HEK293 (cell line): Measurements from ENCODE around the gene C17orf67.

ENCODE experiments used
- CTCF ChIA-PET: fragments of 350-600 bp; formaldehyde crosslinking; extraction: SDS; loops from one replicate; lab custom pipeline; 2021; ENCODE audit warnings: antibody characterized with exemption; lab: Yijun Ruan, JAX
- POLR2A ChIA-PET: fragments of 300-600 bp; formaldehyde crosslinking; extraction: SDS; loops from one replicate; lab custom pipeline; 2020; ENCODE audit warnings: antibody characterized with exemption, inconsistent platforms; lab: Yijun Ruan, JAX
- H3K27ac ChIP-seq: fragments of 200-500 bp; sonication (Bioruptor generic); 2 replicates; pipeline ENCODE4 v1.5.1; 2014; ENCODE audit warnings: low read depth, low read length, control low read depth, inconsistent platforms; ENCODE audit errors: extremely low read depth
- H3K36me3 ChIP-seq, 2 experiments: fragments of 200-500 bp in 1 of 2; sonication (Bioruptor generic) in 1 of 2; 1 replicate in 1 of 2; 2 replicates in 1 of 2; pipeline ENCODE4 v1.5.1; 2014 to 2017; ENCODE audit warnings: inconsistent platforms in 2 of 2, low read length in 2 of 2; ENCODE audit not compliant: control insufficient read depth in 2 of 2, insufficient read depth in 1 of 2
- H3K4me1 ChIP-seq: fragments of 200-500 bp; sonication (Bioruptor generic); 2 replicates; pipeline ENCODE4 v1.5.1; 2014; ENCODE audit warnings: mild to moderate bottlenecking, low read length, inconsistent platforms; ENCODE audit not compliant: control insufficient read depth, insufficient read depth
- H3K4me3 ChIP-seq: 2 replicates; pipeline ENCODE4 v1.5.1; 2011; ENCODE audit warnings: low read depth, mild to moderate bottlenecking, control low read depth, low read length, moderate library complexity
- H3K9me3 ChIP-seq: fragments of 200-500 bp; sonication (Bioruptor generic); 2 replicates; pipeline ENCODE4 v1.5.1; 2014; ENCODE audit warnings: low read depth, low read length, inconsistent platforms; ENCODE audit not compliant: control insufficient read depth, insufficient read depth
- HOXC10 ChIP-seq: sonication (generic); formaldehyde crosslinking; IDR thresholded peaks from 2 replicates; pipeline ENCODE4 v1.8.1; 2023; ENCODE audit warnings: mild to moderate bottlenecking, missing genetic modification reagents
- OSR2 ChIP-seq: fragments of 450-650 bp; formaldehyde crosslinking; IDR thresholded peaks from 2 replicates; pipeline ENCODE4 v1.5.1; 2016; ENCODE audit warnings: missing biosample characterization, missing genetic modification characterization
- WT1 ChIP-seq: fragments of 450-650 bp; formaldehyde crosslinking; IDR thresholded peaks from 2 replicates; pipeline ENCODE4 v1.5.1; 2016; ENCODE audit warnings: missing biosample characterization, missing genetic modification characterization
- YY1 ChIP-seq: fragments of 450-650 bp; formaldehyde crosslinking; IDR thresholded peaks from 2 replicates; pipeline ENCODE4 v1.5.1; 2018; ENCODE audit warnings: missing biosample characterization, missing genetic modification characterization
- ZBTB11 ChIP-seq: fragments of 450-650 bp; formaldehyde crosslinking; conservative IDR thresholded peaks from 2 replicates; pipeline ENCODE4 v1.5.1; 2016; ENCODE audit warnings: low read depth, missing biosample characterization, missing genetic modification characterization
- ZBTB26 ChIP-seq: fragments of 450-650 bp; formaldehyde crosslinking; optimal IDR thresholded peaks from 2 replicates; pipeline ENCODE3; 2016; ENCODE audit warnings: missing biosample characterization, mild to moderate bottlenecking, missing genetic modification characterization
- ZBTB7A ChIP-seq: fragments of 450-650 bp; formaldehyde crosslinking; IDR thresholded peaks from 2 replicates; pipeline ENCODE4 v1.5.1; 2016; ENCODE audit warnings: low read depth, missing biosample characterization, missing genetic modification characterization
- ZEB2 ChIP-seq: fragments of 450-650 bp; formaldehyde crosslinking; IDR thresholded peaks from 2 replicates; pipeline ENCODE4 v1.5.1; 2016; ENCODE audit warnings: missing biosample characterization, missing genetic modification characterization
- ZFP37 ChIP-seq: fragments of 450-650 bp; formaldehyde crosslinking; IDR thresholded peaks from 2 replicates; pipeline ENCODE4 v1.5.1; 2016; ENCODE audit warnings: missing biosample characterization, missing genetic modification characterization
- ZNF121 ChIP-seq: fragments of 450-650 bp; formaldehyde crosslinking; IDR thresholded peaks from 2 replicates; pipeline ENCODE4 v1.5.1; 2016; ENCODE audit warnings: missing biosample characterization, missing genetic modification characterization
- ZNF140 ChIP-seq: fragments of 450-650 bp; formaldehyde crosslinking; IDR thresholded peaks from 2 replicates; pipeline ENCODE4 v1.5.1; 2016; ENCODE audit warnings: missing biosample characterization, missing genetic modification characterization
- ZNF155 ChIP-seq: fragments of 450-650 bp; formaldehyde crosslinking; IDR thresholded peaks from 2 replicates; pipeline ENCODE4 v1.5.1; 2016; ENCODE audit warnings: missing biosample characterization, missing genetic modification characterization
- ZNF184 ChIP-seq: fragments of 450-650 bp; IDR thresholded peaks from 2 replicates; pipeline ENCODE4 v1.5.1; 2018; ENCODE audit warnings: missing biosample characterization, mild to moderate bottlenecking, missing genetic modification characterization
- ZNF211 ChIP-seq: fragments of 450-650 bp; formaldehyde crosslinking; IDR thresholded peaks from 2 replicates; pipeline ENCODE4 v1.5.1; 2016; ENCODE audit warnings: low read depth, missing biosample characterization, missing genetic modification characterization
- ZNF266 ChIP-seq: fragments of 450-650 bp; formaldehyde crosslinking; IDR thresholded peaks from 2 replicates; pipeline ENCODE4 v1.5.1; 2016; ENCODE audit warnings: missing biosample characterization, missing genetic modification characterization, low read depth
- ZNF302 ChIP-seq: fragments of 450-650 bp; formaldehyde crosslinking; IDR thresholded peaks from 2 replicates; pipeline ENCODE4 v1.5.1; 2016; ENCODE audit warnings: missing biosample characterization, missing genetic modification characterization, low read depth
- ZNF548 ChIP-seq: fragments of 450-650 bp; formaldehyde crosslinking; IDR thresholded peaks from 2 replicates; pipeline ENCODE4 v1.5.1; 2016; ENCODE audit warnings: missing biosample characterization, missing genetic modification characterization
- ZNF549 ChIP-seq: fragments of 450-650 bp; IDR thresholded peaks from 2 replicates; pipeline ENCODE4 v1.5.1; 2018; ENCODE audit warnings: missing biosample characterization, missing genetic modification characterization, mild to moderate bottlenecking, inconsistent platforms, moderate library complexity
- ZNF600 ChIP-seq: fragments of 450-650 bp; formaldehyde crosslinking; IDR thresholded peaks from 2 replicates; pipeline ENCODE4 v1.5.1; 2016; ENCODE audit warnings: missing biosample characterization, missing genetic modification characterization
- ZNF645 ChIP-seq: fragments of 450-650 bp; formaldehyde crosslinking; IDR thresholded peaks from 2 replicates; pipeline ENCODE4; 2016; ENCODE audit warnings: missing biosample characterization, missing genetic modification characterization
- ZNF664 ChIP-seq: fragments of 450-650 bp; formaldehyde crosslinking; IDR thresholded peaks from 2 replicates; pipeline ENCODE4 v1.5.1; 2016; ENCODE audit warnings: missing biosample characterization, missing genetic modification characterization
- ZSCAN5A ChIP-seq: fragments of 450-650 bp; formaldehyde crosslinking; IDR thresholded peaks from 2 replicates; pipeline ENCODE4 v1.5.1; 2016; ENCODE audit warnings: missing biosample characterization, missing genetic modification characterization
- TF ChIP-seq, protein P1 (sequence below): fragments of 450-650 bp; formaldehyde crosslinking; IDR thresholded peaks from 2 replicates; pipeline ENCODE4 v1.5.1; 2016; ENCODE audit warnings: missing biosample characterization, missing genetic modification characterization
- TF ChIP-seq, protein P2 (sequence below): fragments of 450-650 bp; IDR thresholded peaks from 2 replicates; pipeline ENCODE4 v1.5.1; 2018; ENCODE audit warnings: missing biosample characterization, missing genetic modification characterization

The C17orf67 gene

DNA sequence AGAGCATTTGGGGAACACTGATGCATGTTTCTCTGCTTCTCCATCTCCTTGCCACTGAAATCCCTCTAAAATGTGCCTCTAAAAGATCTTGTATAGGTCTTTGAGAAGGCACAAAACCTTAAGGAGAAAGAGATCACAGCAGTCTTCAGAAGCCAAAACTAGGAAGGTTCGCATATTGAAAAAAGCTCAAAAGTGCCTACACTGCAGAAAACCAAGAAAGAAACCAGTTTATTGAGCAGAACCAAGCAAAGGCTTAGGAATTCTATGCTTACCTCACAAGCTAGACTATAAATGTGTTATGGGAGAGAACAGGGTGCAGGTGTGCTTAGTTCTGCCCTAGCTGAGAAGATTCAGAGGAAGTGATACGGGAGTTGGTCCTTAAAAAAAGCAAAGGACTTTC lies 16.9 kb upstream of the C17orf67 start:
- ChIA-PET CTCF (interaction anchor here (0.5 to 1.1 kb wide), 2 partner anchors 31 to 1149 kb away, joined by 3 to 4 read pairs; no protein-coding TSS in a partner anchor), POLR2A (interaction anchor here (0.7 kb wide), 1 partner anchor 21 kb away, joined by 3 read pairs; no protein-coding TSS in a partner anchor)
- H3K4me1 ChIP-seq = no peaks in the 10 kb centered on the region
- TF ChIP-seq ZNF548 (tag by site-specific recombination) (no peak), ZBTB11 (tag by site-specific recombination) (no peak), ZBTB7A (tag by site-specific recombination) (no peak), ZNF600 (no peak), WT1 (tag by site-specific recombination) (no peak), ZSCAN5A (tag by site-specific recombination) (no peak)
- no peaks in the 10 kb centered on the region for H3K9me3 ChIP-seq
- peaks cover 68 to 74% of the 10 kb centered on the region in 2 experiments for H3K36me3 ChIP-seq
- H3K27ac ChIP-seq = no peak overlapping the region
- no peak overlapping the region for H3K4me3 ChIP-seq

- H3K4me3 ChIP-seq = no peak overlapping the region
- CTCF ChIA-PET = interaction anchor here (1.6 kb wide), 1 partner anchor 30 kb away, joined by 4 read pairs; no protein-coding TSS in a partner anchor
- no peaks in the 10 kb centered on the region for H3K4me1 ChIP-seq
- H3K36me3 ChIP-seq = peaks cover 66 to 68% of the 10 kb centered on the region in 2 experiments
- H3K27ac ChIP-seq = no peak overlapping the region
- H3K9me3 ChIP-seq = no peaks in the 10 kb centered on the region
- TF ChIP-seq ZNF664 = no peak
- no peak for TF ChIP-seq ZNF211 (tag by site-specific recombination)
- TF ChIP-seq ZFP37 (tag by site-specific recombination) = no peak
- TF ChIP-seq ZNF600 = no peak
- no peak for TF ChIP-seq ZEB2 (tag by site-specific recombination)
- TF ChIP-seq ZNF184 (tag by site-specific recombination) = no peak
- no peak for TF ChIP-seq ZNF549 (tag by site-specific recombination)
- no peak for TF ChIP-seq ZBTB26 (tag by site-specific recombination)
- no peak for TF ChIP-seq ZNF121 (tag by site-specific recombination)
- TF ChIP-seq YY1 (tag by site-specific recombination) = no peak
- TF ChIP-seq OSR2 = no peak
- no peak for TF ChIP-seq ZNF645 (tag by site-specific recombination)
- TF ChIP-seq, protein P1, sequence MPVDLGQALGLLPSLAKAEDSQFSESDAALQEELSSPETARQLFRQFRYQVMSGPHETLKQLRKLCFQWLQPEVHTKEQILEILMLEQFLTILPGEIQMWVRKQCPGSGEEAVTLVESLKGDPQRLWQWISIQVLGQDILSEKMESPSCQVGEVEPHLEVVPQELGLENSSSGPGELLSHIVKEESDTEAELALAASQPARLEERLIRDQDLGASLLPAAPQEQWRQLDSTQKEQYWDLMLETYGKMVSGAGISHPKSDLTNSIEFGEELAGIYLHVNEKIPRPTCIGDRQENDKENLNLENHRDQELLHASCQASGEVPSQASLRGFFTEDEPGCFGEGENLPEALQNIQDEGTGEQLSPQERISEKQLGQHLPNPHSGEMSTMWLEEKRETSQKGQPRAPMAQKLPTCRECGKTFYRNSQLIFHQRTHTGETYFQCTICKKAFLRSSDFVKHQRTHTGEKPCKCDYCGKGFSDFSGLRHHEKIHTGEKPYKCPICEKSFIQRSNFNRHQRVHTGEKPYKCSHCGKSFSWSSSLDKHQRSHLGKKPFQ (tag by site-specific recombination) = no peak
- no peak for TF ChIP-seq ZNF302 (tag by site-specific recombination)
- TF ChIP-seq ZNF140 (tag by site-specific recombination) = no peak
- no peak for TF ChIP-seq ZNF266
- TF ChIP-seq ZNF548 (tag by site-specific recombination) = no peak
- TF ChIP-seq ZNF155 (tag by site-specific recombination) = no peak
- TF ChIP-seq HOXC10 (CRISPR knock-in tag) = no peak
- TF ChIP-seq, protein P2, sequence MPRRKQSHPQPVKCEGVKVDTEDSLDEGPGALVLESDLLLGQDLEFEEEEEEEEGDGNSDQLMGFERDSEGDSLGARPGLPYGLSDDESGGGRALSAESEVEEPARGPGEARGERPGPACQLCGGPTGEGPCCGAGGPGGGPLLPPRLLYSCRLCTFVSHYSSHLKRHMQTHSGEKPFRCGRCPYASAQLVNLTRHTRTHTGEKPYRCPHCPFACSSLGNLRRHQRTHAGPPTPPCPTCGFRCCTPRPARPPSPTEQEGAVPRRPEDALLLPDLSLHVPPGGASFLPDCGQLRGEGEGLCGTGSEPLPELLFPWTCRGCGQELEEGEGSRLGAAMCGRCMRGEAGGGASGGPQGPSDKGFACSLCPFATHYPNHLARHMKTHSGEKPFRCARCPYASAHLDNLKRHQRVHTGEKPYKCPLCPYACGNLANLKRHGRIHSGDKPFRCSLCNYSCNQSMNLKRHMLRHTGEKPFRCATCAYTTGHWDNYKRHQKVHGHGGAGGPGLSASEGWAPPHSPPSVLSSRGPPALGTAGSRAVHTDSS (tag by site-specific recombination) = no peak
- POLR2A ChIA-PET = no interaction called here
Observed at GRCh38 chr17:56849131-56849530, 15.4 kb upstream of the C17orf67 start.
